ENCODE measurements around the gene PDE3A. TPM values are rescaled to one million over a fixed set of nuclear protein-coding genes. Genes with fewer than 3 reads are reported as not detected.

The PDE3A gene
- polyA plus RNA-seq, 1 of the 3 experiments (the other 2 are of a cell fraction): 0.67 TPM

- DNase-seq: no peak
- WGBS (ENCODE audit: low lambda C conversion rate): 59% methylated on average over 1 of the region's 1 CpG
- H3K36me3 ChIP-seq (replicated peaks in 1 of 2; ENCODE audit: control insufficient read depth in 1 of 2, insufficient read depth in 2 of 2, low read length in 1 of 2): no peaks in the 10 kb centered on the region
- H3K27me3 ChIP-seq (ENCODE audit: insufficient read depth): no peaks in the 10 kb centered on the region
- H3K4me2 ChIP-seq: no peak overlapping the region
- POLR2A ChIA-PET: no interaction called here
- peaks cover 23% of the 10 kb centered on the region for H3K79me2 ChIP-seq (ENCODE audit: insufficient read depth)
- no peaks in the 10 kb centered on the region; a peak in 2 of 4 replicates for H3K4me1 ChIP-seq (ENCODE audit: control insufficient read depth in 1 of 2, insufficient read depth in 2 of 2, low read depth in 1 of 2, low read length in 1 of 2)
- TF ChIP-seq TAF1 (IDR thresholded peaks at IDR 0.05; ENCODE audit: borderline replicate concordance, low read depth, low read length) (no peak), USF2 (IDR thresholded peaks at IDR 0.05; ENCODE audit: borderline replicate concordance, low read depth, low read length) (no peak), NFIC (IDR thresholded peaks at IDR 0.05; ENCODE audit: borderline replicate concordance) (no peak), CTCF (IDR thresholded peaks at IDR 0.05) (no peak)
- H3K9me3 ChIP-seq: no peaks in the 10 kb centered on the region
- no peak overlapping the region for H3K4me3 ChIP-seq (ENCODE audit: low read depth in 2 of 2, low read length in 1 of 2)
- H2AFZ ChIP-seq (ENCODE audit: low read depth): no peak overlapping the region
- peaks cover 12% of the 10 kb centered on the region for H3F3A ChIP-seq (replicated peaks; ENCODE audit: insufficient read depth)
- H4K20me1 ChIP-seq (ENCODE audit: insufficient read depth): no peaks in the 10 kb centered on the region
- no peaks in the 10 kb centered on the region for H3K9me2 ChIP-seq
- H3K9ac ChIP-seq: no peak overlapping the region
- CTCF ChIA-PET: interaction anchor here (1.4 kb wide), 1 partner anchor 21 kb away, joined by 4 read pairs; no protein-coding TSS in a partner anchor
- no peak overlapping the region; a peak in 1 of 4 replicates for H3K27ac ChIP-seq (ENCODE audit: low read depth in 2 of 2, low read length in 1 of 2)
These were observed 159.9 kb downstream of the PDE3A start for GRCh38 chr12:20528208-20528607.

GRCh38 chr12:20546267-20546666 is 177.9 kb downstream of the PDE3A start:
- no peak overlapping the region for H3K4me2 ChIP-seq
- no peak for DNase-seq
- H3K27ac ChIP-seq (ENCODE audit: low read depth in 2 of 2, low read length in 1 of 2): peak overlapping the region; percentile 43 to 85; a peak in 2 of 4 replicates
- peaks cover 12% of the 10 kb centered on the region for H3K79me2 ChIP-seq (ENCODE audit: insufficient read depth)
- H3K9me2 ChIP-seq: no peaks in the 10 kb centered on the region
- no peak overlapping the region for H3K9ac ChIP-seq
- no peak overlapping the region for H3K4me3 ChIP-seq (ENCODE audit: low read depth in 2 of 2, low read length in 1 of 2)
- WGBS (ENCODE audit: low lambda C conversion rate): 65% methylated on average over 4 of the region's 4 CpGs
- POLR2A ChIA-PET: interaction anchor here (0.7 kb wide), 1 partner anchor 54 kb away, joined by 3 read pairs; no protein-coding TSS in a partner anchor
- no peaks in the 10 kb centered on the region for H3K27me3 ChIP-seq (ENCODE audit: insufficient read depth)
- no peaks in the 10 kb centered on the region for H4K20me1 ChIP-seq (ENCODE audit: insufficient read depth)
- TF ChIP-seq EZH2phosphoT487 (IDR thresholded peaks at IDR 0.05; ENCODE audit: borderline replicate concordance, low read depth) (no peak), MEF2A (IDR thresholded peaks at IDR 0.05; ENCODE audit: borderline replicate concordance, low read depth) (no peak), ELF1 (IDR thresholded peaks at IDR 0.05) (no peak)
- no peaks in the 10 kb centered on the region for H3K9me3 ChIP-seq
- peaks cover 17% of the 10 kb centered on the region for H3F3A ChIP-seq (replicated peaks; ENCODE audit: insufficient read depth)
- peaks cover 15 to 26% of the 10 kb centered on the region in 2 experiments; a peak in 3 of 4 replicates for H3K4me1 ChIP-seq (ENCODE audit: control insufficient read depth in 1 of 2, insufficient read depth in 2 of 2, low read depth in 1 of 2, low read length in 1 of 2)
- no peak overlapping the region for H2AFZ ChIP-seq (ENCODE audit: low read depth)
- CTCF ChIA-PET: interaction anchor here (0.9 to 1.7 kb wide), 5 partner anchors 10 to 86 kb away, joined by 3 to 4 read pairs (median 3); no protein-coding TSS in a partner anchor
- no peaks in the 10 kb centered on the region for H3K36me3 ChIP-seq (replicated peaks in 1 of 2; ENCODE audit: control insufficient read depth in 1 of 2, insufficient read depth in 2 of 2, low read length in 1 of 2)

Measured in SK-N-SH (cell line).